K562 (cell line): ENCODE data around the gene GBA2. TPM values are rescaled to one million over a fixed set of nuclear protein-coding genes. Genes with fewer than 3 reads are reported as not detected.

Experiments used
- ATAC-seq: fragments of 200-7000 bp; cut with Tn5 transposase; 3 replicates; pipeline ENCODE4 v1.9.1; 2020; ENCODE audit warnings: moderate library complexity
- BruUV-seq: library from RNA; stranded (reverse); fragments of 400-500 nt; replicated peaks from 2 replicates; lab custom pipeline; 2021; lab: Mats Ljungman, UMichigan
- CTCF ChIA-PET: fragments of 300-600 bp; formaldehyde crosslinking; extraction: SDS; loops from one replicate; lab custom pipeline; 2021; ENCODE audit warnings: low intra/inter-chr PET ratio; lab: Yijun Ruan, JAX
- POLR2A ChIA-PET: fragments of 300-600, 350-650 bp; sonication (Branson Sonifier 250); formaldehyde crosslinking; extraction: SDS; loops from one replicate; lab custom pipeline; 2021; ENCODE audit warnings: antibody characterized with exemption, inconsistent platforms; lab: Yijun Ruan, JAX
- DNase-seq, 4 experiments: peaks; one replicate each; pipeline versions ENCODE4 v3.0.0 to v3.0.0-alpha.2; 2011 to 2018; ENCODE audit warnings: low spot score in 3 of 4, mixed read lengths in 3 of 4; ENCODE audit errors: extremely low read depth in 1 of 4
- FAIRE-seq: peaks from 2 replicates; lab custom pipeline; 2011; peaks lifted over from hg19 to GRCh38; lab: Jason Lieb, UNC
- H2AFZ ChIP-seq: 2 replicates; pipeline ENCODE4 v1.6.0; 2011; ENCODE audit warnings: low read depth, low read length, control low read depth, inconsistent platforms
- H3K27ac ChIP-seq: fragments of 200-600 bp; 3 replicates; pipeline ENCODE4 v1.8.0; 2011; ENCODE audit warnings: low read depth, mild to moderate bottlenecking, control low read depth, inconsistent platforms, low read length, moderate library complexity, mixed read lengths; ENCODE audit errors: extremely low read depth
- H3K27me3 ChIP-seq, 2 experiments: fragments of 300-600 bp in 1 of 2; 2 replicates in 1 of 2; 3 replicates in 1 of 2; pipeline versions ENCODE4 v1.6.0 to v1.8.0; 2011; ENCODE audit warnings: inconsistent platforms in 2 of 2, low read length in 2 of 2, mild to moderate bottlenecking in 1 of 2, mixed read lengths in 1 of 2, moderate library complexity in 1 of 2; ENCODE audit not compliant: control insufficient read depth in 2 of 2, insufficient read depth in 2 of 2
- H3K36me3 ChIP-seq: fragments of 300-600 bp; 3 replicates; pipeline ENCODE4 v1.8.0; 2011; ENCODE audit warnings: mild to moderate bottlenecking, low read length, inconsistent platforms; ENCODE audit not compliant: control insufficient read depth, insufficient read depth
- H3K4me1 ChIP-seq, 2 experiments: fragments of 200-600 bp in 1 of 2; replicated peaks in 1 of 2; 2 replicates in 1 of 2; 3 replicates in 1 of 2; pipeline versions ENCODE4 v1.5.1 to v1.8.0; 2011; ENCODE audit warnings: inconsistent platforms in 2 of 2, low read length in 2 of 2, mild to moderate bottlenecking in 1 of 2, mixed read lengths in 1 of 2, moderate library complexity in 1 of 2; ENCODE audit not compliant: control insufficient read depth in 2 of 2, insufficient read depth in 2 of 2
- H3K4me2 ChIP-seq: 2 replicates; pipeline ENCODE4 v1.6.1; 2011; ENCODE audit warnings: low read length, control low read depth, inconsistent platforms, mixed read lengths; ENCODE audit not compliant: insufficient read depth
- H3K4me3 ChIP-seq: fragments of 200-600 bp; sonication (generic), shearing (Covaris generic); 2 replicates; pipeline ENCODE4 v1.5.1; 2016; ENCODE audit warnings: control low read depth, inconsistent platforms
- H3K79me2 ChIP-seq: fragments of 200-600 bp; 3 replicates; pipeline ENCODE4 v1.8.0; 2011; ENCODE audit warnings: low read length, inconsistent platforms; ENCODE audit not compliant: control insufficient read depth, insufficient read depth
- H3K9ac ChIP-seq, 2 experiments: 2 replicates each; pipeline versions ENCODE4 v1.6.0 to v1.6.1; 2011; ENCODE audit warnings: low read depth in 2 of 2, low read length in 2 of 2, control low read depth in 1 of 2, inconsistent platforms in 1 of 2, mild to moderate bottlenecking in 1 of 2, mixed read lengths in 1 of 2; ENCODE audit not compliant: insufficient read depth in 1 of 2
- H3K9me1 ChIP-seq: one replicate; pipeline ENCODE4 v1.6.0; 2011; ENCODE audit warnings: inconsistent platforms, mild to moderate bottlenecking, low read length, moderate library complexity; ENCODE audit not compliant: control insufficient read depth, insufficient read depth
- H3K9me3 ChIP-seq: replicated peaks from 2 replicates; pipeline ENCODE4 v1.5.1; 2011; ENCODE audit warnings: low read depth, low read length, inconsistent platforms; ENCODE audit not compliant: control insufficient read depth, insufficient read depth
- H4K20me1 ChIP-seq: replicated peaks from 2 replicates; pipeline ENCODE4 v1.6.1; 2011; ENCODE audit warnings: low read length, inconsistent platforms, mixed read lengths; ENCODE audit not compliant: control insufficient read depth, insufficient read depth
- WGBS: fragments of 100-300 bp; shearing (Covaris generic); methylation state at CpG from one replicate; pipeline ENCODE4 v1.1.6; 2016; ENCODE audit warnings: low coverage, mixed read lengths; ENCODE audit not compliant: insufficient coverage; ENCODE audit errors: missing lambda C conversion rate; 5-methylcytosine and 5-hydroxymethylcytosine counted together
- in situ Hi-C: fragments of 300-500 bp; cut with MboI; formaldehyde crosslinking; loops from 4 replicates; pipeline ENCODE4 v1.15.0; 2018; ENCODE audit warnings: inconsistent platforms, mixed read lengths
- intact Hi-C: fragments of 100-400 bp; cut with micrococcal nuclease; formaldehyde crosslinking; loops from 2 replicates; pipeline ENCODE4 v1.14.2; 2022
- polyA plus RNA-seq, 8 experiments: library from polyadenylated mRNA; depleted of rRNA in 4 of 8; stranded (reverse) in 5 of 8; unstranded in 3 of 8; fragments of >200 nt; fragmentation: Nextera tagmentation in 2 of 8; fragmentation: Illumina TruSeq in 1 of 8; extraction: Ambion mirVana in 2 of 8; extraction: Trizol in 1 of 8; gene quantifications; 2 replicates each; pipeline versions ENCODE4 v1.2.1 to v1.2.3, GENCODE V29; 2011 to 2014; ENCODE audit warnings: inconsistent platforms in 1 of 8, missing spikeins in 1 of 8
- total RNA-seq, 7 experiments: library from RNA; depleted of rRNA in 6 of 7; stranded (reverse); fragments of >200 nt in 6 of 7; fragmentation: Illumina TruSeq in 2 of 7; extraction: Trizol in 2 of 7; gene quantifications; 2 replicates each; pipeline versions ENCODE4 v1.2.1 to v1.2.3, GENCODE V29; 2011 to 2021; ENCODE audit warnings: low replicate concordance in 1 of 7
- TF ChIP-seq, protein P1 (sequence below), 2 experiments: fragments of 450-650 bp; formaldehyde crosslinking in 1 of 2; IDR thresholded peaks; 2 replicates each; pipeline versions ENCODE4 v1.4.0 to v1.6.1; 2014 to 2020; ENCODE audit warnings: mild to moderate bottlenecking in 2 of 2, borderline replicate concordance in 1 of 2, low read depth in 1 of 2
- TF ChIP-seq, protein P2 (sequence below): conservative IDR thresholded peaks from 2 replicates; pipeline ENCODE4 v1.6.1; 2011; ENCODE audit warnings: low read depth, mild to moderate bottlenecking, low read length; ENCODE audit not compliant: control insufficient read depth

The GBA2 gene
- total and polyA plus RNA-seq, 9 of the 15 experiments (the other 6 are each of a cell fraction or from before 2014, with no cell fraction given), result 14.1 to 60.4 (median 32.1) TPM

DNA sequence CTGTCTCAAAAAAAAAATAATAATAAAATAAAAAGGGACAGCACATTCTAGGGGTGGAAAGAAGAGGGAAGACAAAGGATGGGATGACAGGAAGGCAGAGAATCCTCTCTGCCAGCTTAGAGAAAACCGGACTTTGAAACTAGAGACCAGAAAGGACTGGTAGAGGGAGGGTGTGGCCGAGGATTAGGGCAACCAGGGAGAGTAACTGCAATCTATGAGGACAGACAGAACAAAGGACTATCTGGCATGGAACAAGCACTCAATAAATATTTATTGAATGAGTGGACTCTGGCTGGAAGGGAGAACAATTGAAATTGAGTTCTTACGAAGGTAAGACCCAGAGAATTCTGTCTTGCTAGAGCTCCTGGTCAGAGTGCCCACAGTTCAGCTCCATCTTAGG is 2.4 kb downstream of the GBA2 start:
- CTCF ChIA-PET, result no interaction called here
- TF ChIP-seq, protein P1, sequence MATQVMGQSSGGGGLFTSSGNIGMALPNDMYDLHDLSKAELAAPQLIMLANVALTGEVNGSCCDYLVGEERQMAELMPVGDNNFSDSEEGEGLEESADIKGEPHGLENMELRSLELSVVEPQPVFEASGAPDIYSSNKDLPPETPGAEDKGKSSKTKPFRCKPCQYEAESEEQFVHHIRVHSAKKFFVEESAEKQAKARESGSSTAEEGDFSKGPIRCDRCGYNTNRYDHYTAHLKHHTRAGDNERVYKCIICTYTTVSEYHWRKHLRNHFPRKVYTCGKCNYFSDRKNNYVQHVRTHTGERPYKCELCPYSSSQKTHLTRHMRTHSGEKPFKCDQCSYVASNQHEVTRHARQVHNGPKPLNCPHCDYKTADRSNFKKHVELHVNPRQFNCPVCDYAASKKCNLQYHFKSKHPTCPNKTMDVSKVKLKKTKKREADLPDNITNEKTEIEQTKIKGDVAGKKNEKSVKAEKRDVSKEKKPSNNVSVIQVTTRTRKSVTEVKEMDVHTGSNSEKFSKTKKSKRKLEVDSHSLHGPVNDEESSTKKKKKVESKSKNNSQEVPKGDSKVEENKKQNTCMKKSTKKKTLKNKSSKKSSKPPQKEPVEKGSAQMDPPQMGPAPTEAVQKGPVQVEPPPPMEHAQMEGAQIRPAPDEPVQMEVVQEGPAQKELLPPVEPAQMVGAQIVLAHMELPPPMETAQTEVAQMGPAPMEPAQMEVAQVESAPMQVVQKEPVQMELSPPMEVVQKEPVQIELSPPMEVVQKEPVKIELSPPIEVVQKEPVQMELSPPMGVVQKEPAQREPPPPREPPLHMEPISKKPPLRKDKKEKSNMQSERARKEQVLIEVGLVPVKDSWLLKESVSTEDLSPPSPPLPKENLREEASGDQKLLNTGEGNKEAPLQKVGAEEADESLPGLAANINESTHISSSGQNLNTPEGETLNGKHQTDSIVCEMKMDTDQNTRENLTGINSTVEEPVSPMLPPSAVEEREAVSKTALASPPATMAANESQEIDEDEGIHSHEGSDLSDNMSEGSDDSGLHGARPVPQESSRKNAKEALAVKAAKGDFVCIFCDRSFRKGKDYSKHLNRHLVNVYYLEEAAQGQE (IDR thresholded peaks at IDR 0.05; ENCODE audit: borderline replicate concordance), result 0 out of 2 replicates have a peak, but pooled peaks have one; percentile 13
- TF ChIP-seq, protein P1 (CRISPR knock-in tag; IDR thresholded peaks at IDR 0.05; ENCODE audit: low read depth), result no peak
- TF ChIP-seq, protein P2, sequence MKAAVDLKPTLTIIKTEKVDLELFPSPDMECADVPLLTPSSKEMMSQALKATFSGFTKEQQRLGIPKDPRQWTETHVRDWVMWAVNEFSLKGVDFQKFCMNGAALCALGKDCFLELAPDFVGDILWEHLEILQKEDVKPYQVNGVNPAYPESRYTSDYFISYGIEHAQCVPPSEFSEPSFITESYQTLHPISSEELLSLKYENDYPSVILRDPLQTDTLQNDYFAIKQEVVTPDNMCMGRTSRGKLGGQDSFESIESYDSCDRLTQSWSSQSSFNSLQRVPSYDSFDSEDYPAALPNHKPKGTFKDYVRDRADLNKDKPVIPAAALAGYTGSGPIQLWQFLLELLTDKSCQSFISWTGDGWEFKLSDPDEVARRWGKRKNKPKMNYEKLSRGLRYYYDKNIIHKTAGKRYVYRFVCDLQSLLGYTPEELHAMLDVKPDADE, result no peak
- H3K27ac ChIP-seq, result no peak overlapping the region
- intact Hi-C loops, result no loop called here
- H3K9me3 ChIP-seq, result no peaks in the 10 kb centered on the region
- no peaks in the 10 kb centered on the region for H3K27me3 ChIP-seq
- DNase-seq (no peak), FAIRE-seq (peak; percentile 35), ATAC-seq (no peak)
- BruUV-seq, result no TSS peak
- peaks cover 70% of the 10 kb centered on the region for H3K79me2 ChIP-seq
- H3K4me3 ChIP-seq, result peak overlapping the region; percentile 95
- peak overlapping the region; percentile 31 to 86; a peak in 3 of 4 replicates for H3K9ac ChIP-seq
- H4K20me1 ChIP-seq, result peaks cover 19% of the 10 kb centered on the region
- WGBS, result 0% methylated on average over 3 of the region's 3 CpGs
- H3K4me2 ChIP-seq, result peak overlapping the region; percentile 93
- H2AFZ ChIP-seq, result no peak overlapping the region
- POLR2A ChIA-PET, result interaction anchor here (0.7 to 3.9 kb wide), 5 partner anchors 9 to 84 kb away, joined by 3 to 17 read pairs (median 3); partner anchors contain the start of genes CREB3 and TLN1
- peaks cover 8 to 18% of the 10 kb centered on the region in 2 experiments; a peak in 4 of 5 replicates for H3K4me1 ChIP-seq
- in situ Hi-C loops, result no loop called here
- H3K36me3 ChIP-seq, result peaks cover 57% of the 10 kb centered on the region
- H3K9me1 ChIP-seq, result peaks cover 6% of the 10 kb centered on the region
